ENCODE results near the gene CCDC71L. TPM values are rescaled to one million over a fixed set of nuclear protein-coding genes. Genes with fewer than 3 reads are reported as not detected.

Gene CCDC71L
- total RNA-seq, 1 donor from 2014 or later = 33.1 TPM

DNA sequence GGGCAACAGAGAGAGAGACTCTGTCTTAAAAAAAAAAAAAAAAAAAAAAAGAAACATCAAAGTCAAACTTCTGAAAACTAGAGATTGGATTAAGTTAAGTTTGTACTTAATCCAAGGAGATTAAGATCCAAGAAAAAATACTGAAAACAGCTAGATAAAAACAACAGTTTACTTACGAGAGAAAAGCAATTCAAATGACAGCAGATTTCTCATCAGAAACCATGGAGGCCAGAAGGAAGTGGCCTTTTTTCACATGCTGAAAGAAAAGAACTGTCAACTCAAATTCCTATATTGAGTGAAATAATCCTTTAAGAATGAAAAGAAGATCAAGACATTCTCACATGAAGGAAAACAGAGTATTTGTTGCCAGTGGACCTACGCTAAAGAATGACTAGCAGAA is 5.4 kb upstream of the CCDC71L start:
- H3K27me3 Mint-ChIP-seq = no peaks in the 10 kb centered on the region
- H3K9me3 Mint-ChIP-seq = peaks cover 3% of the 10 kb centered on the region
- no peaks in the 10 kb centered on the region for H3K36me3 Mint-ChIP-seq (ENCODE audit: low read depth)
- ATAC-seq (ENCODE audit: low read depth) (no peak), DNase-seq (no peak)
- intact Hi-C loops (cut with micrococcal nuclease) = no loop called here
- ChIA-PET CTCF (interaction anchor here (0.7 to 3.3 kb wide), 2 partner anchors 12 to 70 kb away, joined by 4 to 31 read pairs; no protein-coding TSS in a partner anchor), POLR2A (no interaction called here)
- no peak overlapping the region for H3K27ac Mint-ChIP-seq
- TF ChIP-seq, protein P1, sequence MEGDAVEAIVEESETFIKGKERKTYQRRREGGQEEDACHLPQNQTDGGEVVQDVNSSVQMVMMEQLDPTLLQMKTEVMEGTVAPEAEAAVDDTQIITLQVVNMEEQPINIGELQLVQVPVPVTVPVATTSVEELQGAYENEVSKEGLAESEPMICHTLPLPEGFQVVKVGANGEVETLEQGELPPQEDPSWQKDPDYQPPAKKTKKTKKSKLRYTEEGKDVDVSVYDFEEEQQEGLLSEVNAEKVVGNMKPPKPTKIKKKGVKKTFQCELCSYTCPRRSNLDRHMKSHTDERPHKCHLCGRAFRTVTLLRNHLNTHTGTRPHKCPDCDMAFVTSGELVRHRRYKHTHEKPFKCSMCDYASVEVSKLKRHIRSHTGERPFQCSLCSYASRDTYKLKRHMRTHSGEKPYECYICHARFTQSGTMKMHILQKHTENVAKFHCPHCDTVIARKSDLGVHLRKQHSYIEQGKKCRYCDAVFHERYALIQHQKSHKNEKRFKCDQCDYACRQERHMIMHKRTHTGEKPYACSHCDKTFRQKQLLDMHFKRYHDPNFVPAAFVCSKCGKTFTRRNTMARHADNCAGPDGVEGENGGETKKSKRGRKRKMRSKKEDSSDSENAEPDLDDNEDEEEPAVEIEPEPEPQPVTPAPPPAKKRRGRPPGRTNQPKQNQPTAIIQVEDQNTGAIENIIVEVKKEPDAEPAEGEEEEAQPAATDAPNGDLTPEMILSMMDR (IDR thresholded peaks at IDR 0.05) = no peak
- no peak overlapping the region for H3K4me3 Mint-ChIP-seq
- peaks cover 2% of the 10 kb centered on the region for H3K4me1 Mint-ChIP-seq

DNA sequence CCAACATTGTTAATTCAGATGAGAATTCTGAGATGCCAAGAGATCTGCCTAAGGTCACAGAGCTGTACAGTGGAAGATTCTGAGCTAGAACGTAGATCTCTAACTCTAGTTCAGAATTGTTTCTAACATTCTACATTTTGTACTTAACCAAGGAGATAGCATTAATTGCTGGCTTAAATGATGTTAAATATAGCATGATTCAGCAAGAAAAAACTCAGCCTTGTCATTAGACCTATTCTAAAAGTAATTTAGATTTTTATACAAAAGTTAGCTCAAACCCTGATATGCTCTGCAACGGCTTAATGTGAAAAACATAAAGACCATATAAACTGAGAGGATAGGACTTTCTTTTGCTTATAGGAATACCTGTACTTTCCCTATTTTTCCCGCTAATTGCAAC is 3.4 kb upstream of the CCDC71L start:
- TF ChIP-seq, protein P1 (IDR thresholded peaks at IDR 0.05) = no peak
- Mint-ChIP-seq H3K9me3 (peaks cover 3% of the 10 kb centered on the region), H3K4me1 (peaks cover 14% of the 10 kb centered on the region), H3K27me3 (no peaks in the 10 kb centered on the region), H3K27ac (no peak overlapping the region), H3K36me3 (ENCODE audit: low read depth) (peaks cover 4% of the 10 kb centered on the region), H3K4me3 (no peak overlapping the region)
- DNase-seq (no peak), ATAC-seq (ENCODE audit: low read depth) (no peak)
- ChIA-PET CTCF (interaction anchor here (1.1 to 3.3 kb wide), 3 partner anchors 67 to 122 kb away, joined by 5 to 31 read pairs (median 6); no protein-coding TSS in a partner anchor), POLR2A (no interaction called here)
- intact Hi-C loops (cut with micrococcal nuclease) = loop anchor here (2.0 to 5.0 kb wide), 2 partner anchors 16 to 128 kb away; no protein-coding TSS in a partner anchor

DNA sequence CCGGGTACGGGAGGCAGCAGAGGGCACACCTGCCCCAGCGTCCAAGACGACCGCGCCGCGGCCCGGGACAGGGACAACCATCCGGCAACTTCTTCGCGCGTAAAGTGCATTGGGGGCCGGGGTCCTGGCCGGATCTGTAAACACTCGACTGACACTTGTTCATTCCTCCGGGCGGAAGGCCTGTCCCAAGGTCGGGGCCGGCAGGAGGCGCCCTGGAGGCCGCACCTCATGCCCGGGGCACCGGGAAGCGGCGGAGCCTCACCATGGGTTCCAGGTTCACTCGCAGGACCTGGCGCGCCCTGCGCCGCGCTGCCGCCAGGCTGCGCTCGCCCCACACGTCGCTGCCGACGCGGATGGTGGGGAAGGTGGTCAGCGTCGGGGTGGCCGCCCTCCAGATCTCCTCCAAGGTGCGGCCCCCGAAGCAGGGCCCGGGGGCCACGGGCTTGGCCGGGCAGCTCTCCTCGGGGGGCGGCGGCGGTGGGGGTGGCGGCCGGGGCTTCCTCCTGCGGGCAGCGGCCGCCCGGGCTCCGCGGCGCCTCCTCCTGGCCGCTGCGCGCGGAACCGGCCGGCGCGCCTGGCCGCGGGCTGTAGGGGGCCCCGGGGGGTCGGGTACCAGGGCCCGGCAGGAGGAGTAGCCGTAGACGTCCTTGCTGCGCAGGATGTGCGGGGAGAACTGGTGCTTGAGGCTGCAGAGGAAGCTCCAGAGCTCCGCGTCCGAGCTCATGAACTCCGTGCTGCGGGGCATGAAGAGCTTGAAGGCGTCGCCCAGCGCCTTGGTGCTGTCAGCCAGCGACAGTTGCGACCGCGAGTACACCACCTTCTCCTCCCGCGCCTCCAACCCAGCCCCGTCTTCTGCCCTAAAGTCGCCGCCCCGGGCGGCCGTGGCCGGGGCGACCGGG is 746 bp downstream of the CCDC71L start:
- TF ChIP-seq, protein P1 (IDR thresholded peaks at IDR 0.05) = peak; percentile 84
- ChIA-PET CTCF (interaction anchor here (0.6 to 9.4 kb wide), 20 partner anchors 10 to 509 kb away, joined by 3 to 245 read pairs (median 6); partner anchors contain the start of genes HBP1 and NAMPT), POLR2A (interaction anchor here (0.8 to 4.3 kb wide), 13 partner anchors 19 to 375 kb away, joined by 3 to 72 read pairs (median 4); partner anchors contain the start of gene NAMPT)
- intact Hi-C loops (cut with micrococcal nuclease) = loop anchor here (1.0 to 5.0 kb wide), 7 partner anchors 76 to 490 kb away; no protein-coding TSS in a partner anchor
- Mint-ChIP-seq H3K36me3 (ENCODE audit: low read depth) (peaks cover 6% of the 10 kb centered on the region), H3K4me3 (peak overlapping the region; percentile 94), H3K27me3 (no peaks in the 10 kb centered on the region), H3K27ac (peak overlapping the region; percentile 90), H3K4me1 (peaks cover 34% of the 10 kb centered on the region), H3K9me3 (no peaks in the 10 kb centered on the region)
- DNase-seq (peak; percentile 79), ATAC-seq (ENCODE audit: low read depth) (peak; percentile 52)

DNA sequence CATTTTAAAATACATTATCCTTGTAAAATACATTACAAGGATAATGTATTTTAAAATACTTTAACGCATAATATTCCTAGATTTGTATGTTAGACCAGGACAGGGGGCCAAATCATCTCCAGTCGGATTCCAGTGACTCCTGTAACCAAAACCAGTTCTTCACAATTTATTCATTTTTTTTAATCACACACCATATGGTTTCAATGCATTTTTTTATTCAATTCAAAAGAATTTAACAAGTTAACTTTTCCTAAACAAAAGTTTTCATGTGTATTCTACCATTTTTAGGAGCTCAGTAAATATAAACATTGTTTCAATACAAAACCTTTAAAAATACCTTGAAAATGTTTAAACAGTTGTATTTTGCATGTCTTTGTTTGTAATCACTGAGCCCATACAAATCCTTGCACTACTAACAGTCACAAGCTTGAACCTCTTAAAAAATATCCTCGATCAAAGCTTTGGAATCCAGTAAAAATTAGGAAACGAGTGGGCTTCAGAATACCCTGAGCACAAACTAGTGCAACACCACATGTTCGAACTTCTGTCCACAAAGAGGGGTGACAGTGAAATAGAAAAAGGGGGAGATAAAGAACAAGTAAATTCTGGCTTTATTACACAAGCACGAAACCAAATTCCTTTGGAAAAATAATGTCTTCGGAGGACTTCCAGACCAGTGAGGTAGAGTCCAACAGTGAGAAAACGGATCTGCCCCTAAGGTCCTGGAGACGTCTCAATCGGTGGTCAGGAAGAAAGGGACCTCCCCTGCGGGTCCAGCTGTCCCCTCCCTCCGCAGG is 1.6 kb downstream of the CCDC71L start:
- intact Hi-C loops (cut with micrococcal nuclease) = no loop called here
- CTCF ChIA-PET = interaction anchor here (0.6 to 9.4 kb wide), 12 partner anchors 19 to 374 kb away, joined by 3 to 245 read pairs (median 5); partner anchors contain the start of gene NAMPT
- H3K9me3 Mint-ChIP-seq = no peaks in the 10 kb centered on the region
- H3K4me1 Mint-ChIP-seq = peaks cover 34% of the 10 kb centered on the region
- peak overlapping the region; percentile 78 for H3K27ac Mint-ChIP-seq
- TF ChIP-seq, protein P1 (IDR thresholded peaks at IDR 0.05) = no peak
- POLR2A ChIA-PET = interaction anchor here (0.8 to 4.3 kb wide), 6 partner anchors 59 to 234 kb away, joined by 3 to 72 read pairs (median 9); no protein-coding TSS in a partner anchor
- peaks cover 6% of the 10 kb centered on the region for H3K36me3 Mint-ChIP-seq (ENCODE audit: low read depth)
- no peak for ATAC-seq (ENCODE audit: low read depth)
- no peak for DNase-seq
- H3K27me3 Mint-ChIP-seq = no peaks in the 10 kb centered on the region
- H3K4me3 Mint-ChIP-seq = peak overlapping the region; percentile 94
